GM21360 (cell line): ENCODE results near the gene OVAAL.

Source experiments
- ATAC-seq: cut with Tn5 transposase; IDR thresholded peaks from one replicate; pipeline ENCODE4 v1.9.1; 2021; ENCODE audit warnings: mild to moderate bottlenecking, moderate library complexity; ENCODE audit not compliant: unreplicated experiment

Gene OVAAL

DNA sequence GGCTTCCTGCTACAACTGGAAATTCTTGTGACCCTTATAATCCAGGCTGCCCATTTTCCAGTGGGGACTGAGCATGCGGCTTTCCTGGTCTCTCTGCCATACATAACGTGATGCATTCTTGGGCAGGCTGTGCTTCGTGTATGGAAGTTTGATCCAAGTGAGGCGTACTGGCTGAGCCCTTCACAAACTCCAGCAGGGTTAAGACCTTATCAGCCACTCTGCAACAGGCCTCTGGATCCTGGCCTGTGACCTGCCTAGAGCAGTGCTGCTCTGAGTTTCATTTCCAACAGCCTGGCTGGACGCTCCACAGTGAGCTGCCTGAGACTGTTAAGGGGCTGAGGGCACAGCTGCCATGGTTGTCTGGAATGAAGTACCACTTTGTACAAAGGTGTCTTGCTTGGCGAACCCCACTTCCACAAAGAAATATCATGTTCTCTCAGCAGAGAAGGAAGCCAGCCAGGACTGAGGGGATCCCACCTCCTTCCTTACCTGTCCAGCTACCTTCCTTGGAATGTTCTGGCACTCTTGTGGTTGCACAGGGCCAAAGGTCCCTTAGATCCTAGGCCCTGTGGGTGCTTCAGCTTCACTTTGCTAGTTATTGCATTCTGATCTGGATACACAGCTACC lies 44.6 kb downstream of the OVAAL start:
- no peak for ATAC-seq

DNA sequence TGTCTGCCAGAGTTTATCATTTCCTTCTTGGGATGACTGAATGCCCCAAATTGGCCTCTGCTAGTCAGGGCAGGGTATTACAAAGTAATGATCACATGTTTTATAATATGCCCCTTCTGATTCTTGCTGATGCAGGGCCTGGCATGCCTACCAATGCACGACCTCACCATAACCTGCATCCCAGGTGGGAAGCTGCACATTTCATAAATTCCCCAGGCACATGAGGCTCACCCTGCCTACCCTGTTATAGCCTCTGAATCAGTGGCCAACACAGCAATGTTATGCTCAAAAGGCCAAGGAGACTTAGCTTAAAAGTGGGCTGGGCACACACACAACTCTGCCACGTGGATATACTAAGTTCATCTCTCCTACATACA lies 45.1 kb downstream of the OVAAL start:
- no peak for ATAC-seq

GRCh38 chr1:180606155-180606554 lies 47.4 kb downstream of the OVAAL start:
- no peak for ATAC-seq

DNA sequence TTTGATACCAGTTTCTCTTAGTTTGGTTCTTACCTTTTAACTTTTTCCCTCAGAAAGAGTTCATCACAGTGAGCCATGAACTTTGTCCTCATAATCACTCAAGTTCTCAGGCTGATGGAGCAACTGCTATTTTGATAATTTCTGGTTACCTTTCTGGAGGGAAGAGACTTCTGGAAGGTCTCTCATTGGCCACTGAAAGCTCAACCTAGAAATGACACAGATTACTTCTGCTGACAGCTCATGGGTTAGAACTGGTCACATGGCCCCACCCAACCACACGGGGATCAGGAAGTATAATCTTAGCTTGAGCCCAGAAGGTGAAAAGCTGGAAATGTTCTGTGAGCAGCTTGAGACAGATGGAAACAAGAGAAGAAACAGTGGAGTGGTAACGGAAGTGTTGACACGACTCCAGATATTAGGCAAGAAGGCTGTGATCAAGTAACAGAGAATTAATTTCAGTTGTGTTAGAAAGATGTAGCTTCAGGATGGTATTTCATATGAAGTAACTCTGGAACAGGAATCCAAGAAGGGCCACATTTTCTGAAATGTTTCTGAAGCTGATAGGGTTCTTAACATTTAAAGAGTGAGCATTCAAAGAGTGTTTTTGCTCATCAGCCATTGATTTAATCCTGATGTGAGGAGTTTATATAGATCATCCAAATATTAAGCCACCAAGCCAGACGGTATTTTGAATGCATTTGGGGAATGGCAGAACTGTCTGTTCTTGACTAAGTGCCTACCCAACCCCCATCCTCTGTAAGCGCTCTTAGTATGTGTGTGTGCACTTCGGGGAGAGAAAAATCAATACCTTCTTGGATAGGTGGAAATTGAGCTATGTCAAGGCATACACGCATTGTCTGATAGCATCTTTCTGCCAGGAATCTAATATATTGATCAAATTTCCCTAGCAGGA lies 51.1 kb downstream of the OVAAL start:
- ATAC-seq = no peak

- no peak for ATAC-seq
Observed at GRCh38 chr1:180610556-180611015, 51.8 kb downstream of the OVAAL start.

DNA sequence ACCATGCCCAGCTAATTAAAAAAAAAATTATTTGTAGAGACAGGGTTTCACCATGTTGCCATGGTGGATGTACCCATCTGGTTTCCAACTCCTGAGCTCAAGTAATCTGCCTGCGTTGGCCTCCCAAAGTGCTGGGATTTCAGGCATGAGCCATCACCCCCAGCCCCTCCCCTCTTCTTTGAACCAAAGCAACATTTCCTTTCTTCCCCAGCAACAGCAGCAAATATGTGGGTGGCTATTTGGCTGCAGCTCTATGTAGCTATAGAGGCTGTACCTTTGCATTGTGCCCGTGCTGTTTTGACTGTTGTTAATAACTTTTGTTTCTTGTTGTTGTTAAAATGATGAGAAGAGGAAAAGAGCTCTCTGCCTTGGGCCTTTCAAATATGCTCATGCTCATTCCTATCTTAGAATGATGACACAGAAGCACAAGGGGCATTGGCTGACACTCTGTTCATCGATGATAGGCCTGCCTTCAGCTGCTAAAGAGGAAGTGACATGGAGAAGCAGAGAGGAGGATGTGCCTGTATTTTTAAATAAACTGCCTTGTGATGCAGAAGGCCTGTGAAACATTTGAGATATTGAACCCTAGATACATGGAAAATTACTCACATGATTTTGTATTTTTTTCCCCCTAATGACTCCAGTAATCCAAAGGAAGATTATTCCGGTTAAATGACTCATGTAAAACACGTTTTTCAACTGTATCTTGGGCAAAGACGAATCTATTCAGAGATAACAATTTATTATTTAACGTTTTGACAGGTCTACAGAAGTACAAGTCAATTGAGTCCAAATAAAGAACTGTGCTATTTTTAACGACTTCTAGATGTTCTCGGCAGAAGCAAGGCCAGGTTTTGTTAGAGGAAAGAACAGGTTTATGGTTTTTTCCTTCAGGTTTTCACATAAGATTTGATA lies 52.5 kb downstream of the OVAAL start:
- no peak for ATAC-seq

DNA sequence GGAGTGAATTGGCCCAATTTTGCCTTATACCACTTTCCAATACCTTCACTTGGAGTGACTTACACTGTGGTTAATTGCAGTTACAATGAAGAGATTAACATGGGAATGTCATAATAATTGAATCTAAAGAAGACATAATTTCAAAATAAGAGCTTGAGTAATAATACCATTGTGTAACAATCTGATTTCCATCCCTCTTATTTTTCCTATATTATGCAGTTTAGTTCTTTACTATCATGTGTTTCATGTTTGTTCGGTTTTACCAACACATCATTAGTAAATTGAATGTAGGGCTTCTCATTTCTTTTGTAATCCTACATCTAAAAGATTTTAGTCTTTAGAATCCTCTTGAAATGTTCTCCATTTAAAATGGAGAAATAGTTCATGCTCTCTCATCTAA lies 53.9 kb downstream of the OVAAL start:
- no peak for ATAC-seq

GRCh38 chr1:180614730-180615129 lies 56.0 kb downstream of the OVAAL start:
- no peak for ATAC-seq

DNA sequence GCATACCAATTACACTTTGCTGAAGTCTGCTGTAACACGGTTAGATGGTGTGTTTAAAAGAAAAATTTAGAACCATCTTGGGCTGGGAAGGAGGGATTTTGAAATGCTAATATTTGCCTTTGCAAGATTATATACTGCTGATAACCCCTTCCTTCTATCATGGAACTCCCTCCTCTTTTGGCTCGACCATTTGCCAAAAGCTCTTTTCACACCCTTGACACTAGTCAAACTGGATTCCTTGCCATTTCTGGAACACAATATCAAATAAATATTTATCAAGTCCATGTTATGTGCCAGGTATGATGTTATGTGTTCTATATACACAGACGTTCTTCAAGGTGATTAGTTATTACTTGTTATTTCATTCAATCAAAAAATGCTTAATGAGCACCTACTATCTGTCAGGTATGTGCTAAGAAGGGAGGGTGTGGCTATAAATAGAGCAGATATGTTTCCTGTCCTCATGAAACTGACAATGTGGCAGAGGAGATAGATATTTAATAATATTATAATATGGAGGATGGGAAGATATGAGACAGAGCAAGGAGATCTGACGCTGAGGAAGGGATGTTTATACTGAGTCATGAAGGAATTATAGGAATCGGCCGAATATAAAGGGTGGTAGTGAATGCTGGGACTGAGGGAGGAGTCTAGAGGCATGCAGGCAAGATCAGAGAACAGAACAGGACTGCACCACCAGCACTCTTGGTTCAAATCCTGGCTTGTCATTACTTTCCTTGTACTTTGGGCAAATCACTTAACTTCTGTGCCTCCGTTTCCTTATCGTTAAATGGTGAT lies 56.9 kb downstream of the OVAAL start:
- no peak for ATAC-seq
